NCI-H446 treated with DMSO at 0.1 percent for 48 hours (cell line): ENCODE measurements around the gene C16orf86.
"Not testable (repeated sequence)": the region's sequence is repeated elsewhere in the genome, so short reads cannot be mapped to it uniquely, and the experiment has no call there.

ENCODE experiments used
- DNase-seq: peaks from one replicate; lab custom pipeline; 2025; lab: John Stamatoyannopoulos, UW

C16orf86 gene

GRCh38 chr16:67693517-67694285 lies 27.1 kb downstream of the C16orf86 start:
- DNase-seq: not testable (repeated sequence)

- no peak for DNase-seq
Observed at GRCh38 chr16:67694611-67695010, 28.0 kb downstream of the C16orf86 start.

GRCh38 chr16:67697422-67698185 lies 31.0 kb downstream of the C16orf86 start:
- no peak for DNase-seq

- DNase-seq: no peak
Observed at GRCh38 chr16:67699265-67699664, 32.7 kb downstream of the C16orf86 start.

- no peak for DNase-seq
Observed at GRCh38 chr16:67701420-67701819, 34.8 kb downstream of the C16orf86 start.

- no peak for DNase-seq
Observed at GRCh38 chr16:67702130-67702529, 35.5 kb downstream of the C16orf86 start.

- no peak for DNase-seq
Observed at GRCh38 chr16:67703626-67704025, 37.0 kb downstream of the C16orf86 start.

- DNase-seq: no peak
Observed at GRCh38 chr16:67704110-67704509, 37.5 kb downstream of the C16orf86 start.

- DNase-seq: no peak
Observed at GRCh38 chr16:67707210-67707609, 40.6 kb downstream of the C16orf86 start.

GRCh38 chr16:67707790-67708189 lies 41.2 kb downstream of the C16orf86 start:
- no peak for DNase-seq

- DNase-seq: no peak
Observed at GRCh38 chr16:67708368-67708771, 41.8 kb downstream of the C16orf86 start.

- no peak for DNase-seq
Observed at GRCh38 chr16:67709050-67709449, 42.4 kb downstream of the C16orf86 start.

- no peak for DNase-seq
Observed at GRCh38 chr16:67710607-67711006, 44.0 kb downstream of the C16orf86 start.

- DNase-seq: no peak
Observed at GRCh38 chr16:67713647-67714273, 47.1 kb downstream of the C16orf86 start.

GRCh38 chr16:67714522-67714921 lies 47.9 kb downstream of the C16orf86 start:
- no peak for DNase-seq

GRCh38 chr16:67716097-67716496 lies 49.5 kb downstream of the C16orf86 start:
- no peak for DNase-seq
